Fibroblast of villous mesenchyme (primary cell): ENCODE results near the gene NR2F2. TPM values are rescaled to one million over a fixed set of nuclear protein-coding genes. Genes with fewer than 3 reads are reported as not detected.

Source experiments
- DNase-seq: peaks from one replicate; pipeline ENCODE4 v3.0.0-alpha.2; 2010; ENCODE audit warnings: low read depth
- H3K4me3 ChIP-seq: 2 replicates; pipeline ENCODE4 v1.5.1; 2011; ENCODE audit warnings: low read depth, mild to moderate bottlenecking, low read length
- CTCF ChIP-seq: IDR thresholded peaks from 2 replicates; pipeline ENCODE4 v1.5.1; 2012; ENCODE audit warnings: low read depth, mild to moderate bottlenecking, low read length; ENCODE audit not compliant: insufficient read depth
- total RNA-seq: library from RNA; depleted of rRNA; stranded (reverse); fragments of >200 nt; gene quantifications from 2 replicates; pipeline ENCODE4 v1.2.3, GENCODE V29; 2012

The NR2F2 gene
- total RNA-seq: 73.1 and 96.3 TPM in 2 replicates

- H3K4me3 ChIP-seq: peak within 1 kb of the TSS; percentile 94
- DNase-seq: peak; percentile 99
- TF ChIP-seq CTCF: no peak
Observed at GRCh38 chr15:96330450-96331143, at the start of gene NR2F2. NR2F2 (plus strand) TSS chr15:96330700; CDS start chr15:96332106, 1,406 bp downstream.

- no peak overlapping the region for H3K4me3 ChIP-seq
- DNase-seq: peak; percentile 71
- no peak for TF ChIP-seq CTCF
Observed at GRCh38 chr15:96285305-96285704, 45.2 kb upstream of the NR2F2 start.

- no peak for TF ChIP-seq CTCF
- no peak for DNase-seq
- no peak overlapping the region for H3K4me3 ChIP-seq
Observed at GRCh38 chr15:96285729-96286254, 44.7 kb upstream of the NR2F2 start.

- DNase-seq: no peak
- no peak for TF ChIP-seq CTCF
- H3K4me3 ChIP-seq: no peak overlapping the region
Observed at GRCh38 chr15:96290679-96291078, 39.8 kb upstream of the NR2F2 start.

- no peak overlapping the region for H3K4me3 ChIP-seq
- DNase-seq: no peak
- TF ChIP-seq CTCF: no peak
Observed at GRCh38 chr15:96292635-96293034, 37.9 kb upstream of the NR2F2 start.

GRCh38 chr15:96293441-96293840, 37.1 kb upstream of the NR2F2 start:
- TF ChIP-seq CTCF: no peak
- no peak overlapping the region for H3K4me3 ChIP-seq
- no peak for DNase-seq
